Measurements from ENCODE around the gene RAB38. TPM values are rescaled to one million over a fixed set of nuclear protein-coding genes. Genes with fewer than 3 reads are reported as not detected.

RAB38 gene
- total RNA-seq, 1 experiment from 2014 or later = 13.3 TPM

- TF ChIP-seq FOXP4 (CRISPR knock-in tag; IDR thresholded peaks at IDR 0.05) (no peak), PRRX2 (CRISPR knock-in tag; IDR thresholded peaks at IDR 0.05) (no peak), ZNF281 (CRISPR knock-in tag; IDR thresholded peaks at IDR 0.05) (no peak), E2F4 (CRISPR knock-in tag; IDR thresholded peaks at IDR 0.05; ENCODE audit: borderline replicate concordance, low read depth) (no peak), FOXK1 (CRISPR knock-in tag; IDR thresholded peaks at IDR 0.05) (no peak), MYBL2 (CRISPR knock-in tag; IDR thresholded peaks at IDR 0.05) (no peak), GRHL2 (CRISPR knock-in tag; IDR thresholded peaks at IDR 0.05; ENCODE audit: insufficient replicate concordance, severe bottlenecking) (no peak), SMAD4 (CRISPR knock-in tag; IDR thresholded peaks at IDR 0.05) (no peak), FOXP1 (CRISPR knock-in tag; IDR thresholded peaks at IDR 0.05; ENCODE audit: borderline replicate concordance) (no peak), GTF2I (CRISPR knock-in tag; conservative IDR thresholded peaks at IDR 0.05) (no peak), ATF1 (CRISPR knock-in tag; IDR thresholded peaks at IDR 0.05) (no peak)
- TF ChIP-seq, protein P1, sequence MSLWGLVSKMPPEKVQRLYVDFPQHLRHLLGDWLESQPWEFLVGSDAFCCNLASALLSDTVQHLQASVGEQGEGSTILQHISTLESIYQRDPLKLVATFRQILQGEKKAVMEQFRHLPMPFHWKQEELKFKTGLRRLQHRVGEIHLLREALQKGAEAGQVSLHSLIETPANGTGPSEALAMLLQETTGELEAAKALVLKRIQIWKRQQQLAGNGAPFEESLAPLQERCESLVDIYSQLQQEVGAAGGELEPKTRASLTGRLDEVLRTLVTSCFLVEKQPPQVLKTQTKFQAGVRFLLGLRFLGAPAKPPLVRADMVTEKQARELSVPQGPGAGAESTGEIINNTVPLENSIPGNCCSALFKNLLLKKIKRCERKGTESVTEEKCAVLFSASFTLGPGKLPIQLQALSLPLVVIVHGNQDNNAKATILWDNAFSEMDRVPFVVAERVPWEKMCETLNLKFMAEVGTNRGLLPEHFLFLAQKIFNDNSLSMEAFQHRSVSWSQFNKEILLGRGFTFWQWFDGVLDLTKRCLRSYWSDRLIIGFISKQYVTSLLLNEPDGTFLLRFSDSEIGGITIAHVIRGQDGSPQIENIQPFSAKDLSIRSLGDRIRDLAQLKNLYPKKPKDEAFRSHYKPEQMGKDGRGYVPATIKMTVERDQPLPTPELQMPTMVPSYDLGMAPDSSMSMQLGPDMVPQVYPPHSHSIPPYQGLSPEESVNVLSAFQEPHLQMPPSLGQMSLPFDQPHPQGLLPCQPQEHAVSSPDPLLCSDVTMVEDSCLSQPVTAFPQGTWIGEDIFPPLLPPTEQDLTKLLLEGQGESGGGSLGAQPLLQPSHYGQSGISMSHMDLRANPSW (CRISPR knock-in tag; conservative IDR thresholded peaks at IDR 0.05; ENCODE audit: low read depth) = no peak
- TF ChIP-seq, protein P2, sequence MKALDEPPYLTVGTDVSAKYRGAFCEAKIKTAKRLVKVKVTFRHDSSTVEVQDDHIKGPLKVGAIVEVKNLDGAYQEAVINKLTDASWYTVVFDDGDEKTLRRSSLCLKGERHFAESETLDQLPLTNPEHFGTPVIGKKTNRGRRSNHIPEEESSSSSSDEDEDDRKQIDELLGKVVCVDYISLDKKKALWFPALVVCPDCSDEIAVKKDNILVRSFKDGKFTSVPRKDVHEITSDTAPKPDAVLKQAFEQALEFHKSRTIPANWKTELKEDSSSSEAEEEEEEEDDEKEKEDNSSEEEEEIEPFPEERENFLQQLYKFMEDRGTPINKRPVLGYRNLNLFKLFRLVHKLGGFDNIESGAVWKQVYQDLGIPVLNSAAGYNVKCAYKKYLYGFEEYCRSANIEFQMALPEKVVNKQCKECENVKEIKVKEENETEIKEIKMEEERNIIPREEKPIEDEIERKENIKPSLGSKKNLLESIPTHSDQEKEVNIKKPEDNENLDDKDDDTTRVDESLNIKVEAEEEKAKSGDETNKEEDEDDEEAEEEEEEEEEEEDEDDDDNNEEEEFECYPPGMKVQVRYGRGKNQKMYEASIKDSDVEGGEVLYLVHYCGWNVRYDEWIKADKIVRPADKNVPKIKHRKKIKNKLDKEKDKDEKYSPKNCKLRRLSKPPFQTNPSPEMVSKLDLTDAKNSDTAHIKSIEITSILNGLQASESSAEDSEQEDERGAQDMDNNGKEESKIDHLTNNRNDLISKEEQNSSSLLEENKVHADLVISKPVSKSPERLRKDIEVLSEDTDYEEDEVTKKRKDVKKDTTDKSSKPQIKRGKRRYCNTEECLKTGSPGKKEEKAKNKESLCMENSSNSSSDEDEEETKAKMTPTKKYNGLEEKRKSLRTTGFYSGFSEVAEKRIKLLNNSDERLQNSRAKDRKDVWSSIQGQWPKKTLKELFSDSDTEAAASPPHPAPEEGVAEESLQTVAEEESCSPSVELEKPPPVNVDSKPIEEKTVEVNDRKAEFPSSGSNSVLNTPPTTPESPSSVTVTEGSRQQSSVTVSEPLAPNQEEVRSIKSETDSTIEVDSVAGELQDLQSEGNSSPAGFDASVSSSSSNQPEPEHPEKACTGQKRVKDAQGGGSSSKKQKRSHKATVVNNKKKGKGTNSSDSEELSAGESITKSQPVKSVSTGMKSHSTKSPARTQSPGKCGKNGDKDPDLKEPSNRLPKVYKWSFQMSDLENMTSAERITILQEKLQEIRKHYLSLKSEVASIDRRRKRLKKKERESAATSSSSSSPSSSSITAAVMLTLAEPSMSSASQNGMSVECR (CRISPR knock-in tag; IDR thresholded peaks at IDR 0.05; ENCODE audit: borderline replicate concordance) = no peak
- TF ChIP-seq, protein P3, sequence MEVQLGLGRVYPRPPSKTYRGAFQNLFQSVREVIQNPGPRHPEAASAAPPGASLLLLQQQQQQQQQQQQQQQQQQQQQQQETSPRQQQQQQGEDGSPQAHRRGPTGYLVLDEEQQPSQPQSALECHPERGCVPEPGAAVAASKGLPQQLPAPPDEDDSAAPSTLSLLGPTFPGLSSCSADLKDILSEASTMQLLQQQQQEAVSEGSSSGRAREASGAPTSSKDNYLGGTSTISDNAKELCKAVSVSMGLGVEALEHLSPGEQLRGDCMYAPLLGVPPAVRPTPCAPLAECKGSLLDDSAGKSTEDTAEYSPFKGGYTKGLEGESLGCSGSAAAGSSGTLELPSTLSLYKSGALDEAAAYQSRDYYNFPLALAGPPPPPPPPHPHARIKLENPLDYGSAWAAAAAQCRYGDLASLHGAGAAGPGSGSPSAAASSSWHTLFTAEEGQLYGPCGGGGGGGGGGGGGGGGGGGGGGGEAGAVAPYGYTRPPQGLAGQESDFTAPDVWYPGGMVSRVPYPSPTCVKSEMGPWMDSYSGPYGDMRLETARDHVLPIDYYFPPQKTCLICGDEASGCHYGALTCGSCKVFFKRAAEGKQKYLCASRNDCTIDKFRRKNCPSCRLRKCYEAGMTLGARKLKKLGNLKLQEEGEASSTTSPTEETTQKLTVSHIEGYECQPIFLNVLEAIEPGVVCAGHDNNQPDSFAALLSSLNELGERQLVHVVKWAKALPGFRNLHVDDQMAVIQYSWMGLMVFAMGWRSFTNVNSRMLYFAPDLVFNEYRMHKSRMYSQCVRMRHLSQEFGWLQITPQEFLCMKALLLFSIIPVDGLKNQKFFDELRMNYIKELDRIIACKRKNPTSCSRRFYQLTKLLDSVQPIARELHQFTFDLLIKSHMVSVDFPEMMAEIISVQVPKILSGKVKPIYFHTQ (CRISPR knock-in tag; IDR thresholded peaks at IDR 0.05) = no peak
- TF ChIP-seq, protein P4, sequence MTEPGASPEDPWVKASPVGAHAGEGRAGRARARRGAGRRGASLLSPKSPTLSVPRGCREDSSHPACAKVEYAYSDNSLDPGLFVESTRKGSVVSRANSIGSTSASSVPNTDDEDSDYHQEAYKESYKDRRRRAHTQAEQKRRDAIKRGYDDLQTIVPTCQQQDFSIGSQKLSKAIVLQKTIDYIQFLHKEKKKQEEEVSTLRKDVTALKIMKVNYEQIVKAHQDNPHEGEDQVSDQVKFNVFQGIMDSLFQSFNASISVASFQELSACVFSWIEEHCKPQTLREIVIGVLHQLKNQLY (CRISPR knock-in tag; IDR thresholded peaks at IDR 0.05) = no peak
Observed at GRCh38 chr11:88208745-88209144, 33.5 kb upstream of the RAB38 start (continued).

Data from WTC11 (cell line).